CD4-positive, alpha-beta T cell (primary cell): Measurements from ENCODE around the gene RAD51AP1. TPM values are rescaled to one million over a fixed set of nuclear protein-coding genes. Genes with fewer than 3 reads are reported as not detected.

Experiments used
- ATAC-seq: fragments of 200-7000 bp; cut with Tn5 transposase; one replicate; pipeline ENCODE4 v1.10.0; 2022; ENCODE audit warnings: mild to moderate bottlenecking; ENCODE audit not compliant: poor library complexity
- CTCF ChIA-PET: fragments of 350-600 bp; sonication (Branson Sonifier 250); formaldehyde crosslinking; loops from one replicate; lab custom pipeline; 2021; ENCODE audit warnings: antibody characterized with exemption, inconsistent platforms; lab: Charles Lee
- POLR2A ChIA-PET: fragments of 350-600 bp; sonication (Branson Sonifier 250); formaldehyde crosslinking; loops from one replicate; lab custom pipeline; 2021; ENCODE audit warnings: antibody characterized with exemption, inconsistent platforms; lab: Charles Lee
- DNase-seq, 14 experiments: peaks; one replicate each; pipeline ENCODE4 v3.0.0-alpha.2; 2013 to 2020; ENCODE audit warnings: mixed read lengths in 2 of 14
- H3K27ac ChIP-seq, 2 donors: one replicate each; pipeline versions ENCODE4 v1.5.1 to v1.7.0; 2013; ENCODE audit warnings: low read length in 2 of 2, low read depth in 1 of 2, mild to moderate bottlenecking in 1 of 2
- H3K27me3 ChIP-seq, 2 experiments: 1 replicate in 1 of 2; 2 replicates in 1 of 2; pipeline versions ENCODE4 v1.6.1 to v1.7.0; 2013; ENCODE audit warnings: low read length in 2 of 2, control low read depth in 1 of 2, mild to moderate bottlenecking in 1 of 2, moderate library complexity in 1 of 2; ENCODE audit not compliant: insufficient read depth in 2 of 2, control insufficient read depth in 1 of 2
- H3K36me3 ChIP-seq: one replicate; pipeline ENCODE4 v1.6.1; 2013; ENCODE audit warnings: low read length, control low read depth; ENCODE audit not compliant: insufficient read depth
- H3K4me1 ChIP-seq: one replicate; pipeline ENCODE4 v1.6.1; 2013; ENCODE audit warnings: low read length, control low read depth; ENCODE audit not compliant: insufficient read depth
- H3K4me3 ChIP-seq: one replicate; pipeline ENCODE4 v1.5.1; 2013; ENCODE audit warnings: mild to moderate bottlenecking, low read length, moderate library complexity
- H3K9me3 ChIP-seq, 2 experiments: 1 replicate in 1 of 2; 2 replicates in 1 of 2; pipeline versions ENCODE4 v1.6.1 to v1.7.0; 2013; ENCODE audit warnings: low read length in 2 of 2, mild to moderate bottlenecking in 2 of 2, control low read depth in 1 of 2, moderate library complexity in 1 of 2; ENCODE audit not compliant: control insufficient read depth in 1 of 2, insufficient read depth in 1 of 2
- H3K27ac Mint-ChIP-seq: one replicate; pipeline ENCODE4 v1.8.0; 2020; ENCODE audit warnings: mixed read lengths
- H3K27me3 Mint-ChIP-seq: one replicate; pipeline ENCODE4 v1.8.0; 2021; ENCODE audit warnings: mixed read lengths
- H3K36me3 Mint-ChIP-seq: one replicate; pipeline ENCODE4 v1.8.0; 2021; ENCODE audit warnings: low read depth, mixed read lengths
- H3K4me1 Mint-ChIP-seq: one replicate; pipeline ENCODE4 v1.8.0; 2021; ENCODE audit warnings: low read depth, mixed read lengths
- H3K4me3 Mint-ChIP-seq: one replicate; pipeline ENCODE4 v1.8.0; 2020; ENCODE audit warnings: mild to moderate bottlenecking, mixed read lengths
- H3K9me3 Mint-ChIP-seq: one replicate; pipeline ENCODE4 v1.8.0; 2020; ENCODE audit warnings: mixed read lengths
- intact Hi-C, 2 experiments: fragments of 100-400 bp; cut with DNase I in 1 of 2; cut with micrococcal nuclease in 1 of 2; formaldehyde crosslinking; loops; one replicate each; pipeline versions ENCODE4 v1.15.1 to v1.9.0; 2023 to 2025; cut with DNase I, micrococcal nuclease
- total RNA-seq, 174 experiments: library from RNA in 2 of 174; stranded (reverse) in 2 of 174; gene quantifications; one replicate each; pipeline ENCODE4 v1.2.3 and lab custom pipeline; 2021 to 2026
- TF ChIP-seq, protein P1 (sequence below): fragments of 200-600 bp; IDR thresholded peaks from one replicate; pipeline ENCODE4 v1.8.0; 2022; ENCODE audit warnings: antibody characterized with exemption, mild to moderate bottlenecking

Gene RAD51AP1
- total RNA-seq, 2 experiments from 2014 or later, result 0.45 to 0.93 TPM

DNA sequence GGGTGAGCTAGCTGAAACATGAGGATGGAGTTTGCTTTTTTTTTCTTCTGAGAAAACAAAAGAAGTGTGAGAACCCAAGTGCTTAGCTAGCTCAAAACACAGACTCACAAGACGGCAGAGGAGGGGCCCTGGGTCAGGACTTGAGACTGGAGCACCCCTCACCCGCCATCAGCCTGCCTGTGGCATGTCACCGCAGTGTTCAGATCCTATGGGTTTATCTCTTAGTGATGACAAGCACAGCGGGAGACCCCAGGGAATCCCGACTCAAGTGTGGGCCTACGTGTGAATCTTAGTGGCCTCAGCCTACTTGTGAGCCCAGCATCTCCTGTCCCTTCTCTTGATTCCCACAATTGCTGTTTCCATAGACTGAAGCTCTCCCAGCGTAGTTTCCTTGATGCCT, 46.2 kb downstream of the RAD51AP1 start:
- no peaks in the 10 kb centered on the region for H3K9me3 Mint-ChIP-seq
- no peak overlapping the region for H3K27ac Mint-ChIP-seq
- H3K4me3 Mint-ChIP-seq, result no peak overlapping the region
- ATAC-seq (no peak), DNase-seq (no peak)
- CTCF ChIA-PET, result no interaction called here
- no peak overlapping the region for H3K27ac ChIP-seq
- no peaks in the 10 kb centered on the region for H3K4me1 Mint-ChIP-seq
- TF ChIP-seq, protein P1, sequence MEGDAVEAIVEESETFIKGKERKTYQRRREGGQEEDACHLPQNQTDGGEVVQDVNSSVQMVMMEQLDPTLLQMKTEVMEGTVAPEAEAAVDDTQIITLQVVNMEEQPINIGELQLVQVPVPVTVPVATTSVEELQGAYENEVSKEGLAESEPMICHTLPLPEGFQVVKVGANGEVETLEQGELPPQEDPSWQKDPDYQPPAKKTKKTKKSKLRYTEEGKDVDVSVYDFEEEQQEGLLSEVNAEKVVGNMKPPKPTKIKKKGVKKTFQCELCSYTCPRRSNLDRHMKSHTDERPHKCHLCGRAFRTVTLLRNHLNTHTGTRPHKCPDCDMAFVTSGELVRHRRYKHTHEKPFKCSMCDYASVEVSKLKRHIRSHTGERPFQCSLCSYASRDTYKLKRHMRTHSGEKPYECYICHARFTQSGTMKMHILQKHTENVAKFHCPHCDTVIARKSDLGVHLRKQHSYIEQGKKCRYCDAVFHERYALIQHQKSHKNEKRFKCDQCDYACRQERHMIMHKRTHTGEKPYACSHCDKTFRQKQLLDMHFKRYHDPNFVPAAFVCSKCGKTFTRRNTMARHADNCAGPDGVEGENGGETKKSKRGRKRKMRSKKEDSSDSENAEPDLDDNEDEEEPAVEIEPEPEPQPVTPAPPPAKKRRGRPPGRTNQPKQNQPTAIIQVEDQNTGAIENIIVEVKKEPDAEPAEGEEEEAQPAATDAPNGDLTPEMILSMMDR, result no peak
- H3K4me3 ChIP-seq, result no peak overlapping the region
- H3K27me3 ChIP-seq, result peaks cover 0 to 3% of the 10 kb centered on the region in 2 experiments
- no peaks in the 10 kb centered on the region for H3K9me3 ChIP-seq
- no peaks in the 10 kb centered on the region for H3K4me1 ChIP-seq
- H3K36me3 Mint-ChIP-seq, result no peaks in the 10 kb centered on the region
- POLR2A ChIA-PET, result no interaction called here
- intact Hi-C loops, result no loop called here
- no peaks in the 10 kb centered on the region for H3K36me3 ChIP-seq
- peaks cover 4% of the 10 kb centered on the region for H3K27me3 Mint-ChIP-seq

DNA sequence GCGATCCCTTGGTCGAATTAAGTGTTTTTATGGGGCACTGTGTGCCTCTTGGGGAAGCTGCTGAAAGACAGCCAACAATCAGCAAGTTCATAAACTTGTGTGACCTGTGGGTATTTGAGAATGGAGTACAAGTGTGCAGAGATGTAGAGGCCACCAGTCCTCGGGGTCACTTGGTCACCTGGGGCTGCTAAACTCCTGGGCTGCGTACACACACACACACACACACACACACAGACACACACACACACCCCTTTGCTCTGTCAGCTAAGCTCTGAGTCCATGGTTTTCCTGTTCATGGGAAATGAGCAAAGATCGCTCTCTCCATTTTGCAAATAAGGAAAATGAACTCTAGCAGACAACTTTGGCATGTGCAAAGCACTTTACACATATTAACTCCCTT, 47.8 kb downstream of the RAD51AP1 start:
- H3K27me3 Mint-ChIP-seq, result peaks cover 4% of the 10 kb centered on the region
- DNase-seq (no peak), ATAC-seq (no peak)
- POLR2A ChIA-PET, result no interaction called here
- no peak overlapping the region for H3K4me3 Mint-ChIP-seq
- Histone ChIP-seq H3K9me3 (no peaks in the 10 kb centered on the region), H3K27ac (no peak overlapping the region), H3K36me3 (no peaks in the 10 kb centered on the region), H3K4me1 (no peaks in the 10 kb centered on the region), H3K27me3 (no peaks in the 10 kb centered on the region), H3K4me3 (no peak overlapping the region)
- no peaks in the 10 kb centered on the region for H3K9me3 Mint-ChIP-seq
- CTCF ChIA-PET, result interaction anchor here (0.6 kb wide), 1 partner anchor 8 kb away, joined by 3 read pairs; no protein-coding TSS in a partner anchor
- TF ChIP-seq, protein P1, result no peak
- H3K27ac Mint-ChIP-seq, result no peak overlapping the region
- H3K4me1 Mint-ChIP-seq, result no peaks in the 10 kb centered on the region
- no peaks in the 10 kb centered on the region for H3K36me3 Mint-ChIP-seq
- intact Hi-C loops, result no loop called here

DNA sequence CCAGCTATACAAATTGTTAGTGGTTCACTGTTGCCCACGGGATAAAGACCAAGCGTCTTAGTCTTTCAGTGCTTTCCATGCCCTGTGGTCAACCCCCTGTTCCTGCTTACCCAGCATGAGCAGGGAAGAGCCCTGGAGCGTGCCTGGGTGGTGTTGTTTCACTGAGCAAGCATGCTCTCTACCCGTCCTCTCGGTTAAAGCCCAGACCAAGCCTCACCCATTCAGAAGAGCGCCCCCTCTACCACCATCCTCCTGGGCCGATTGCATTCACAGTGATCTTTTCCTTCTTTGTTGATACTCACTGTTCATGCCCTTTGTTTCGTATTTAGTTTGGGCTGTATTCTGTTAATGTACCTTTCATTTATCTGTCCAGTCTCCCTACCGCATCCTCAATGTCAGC, 48.4 kb downstream of the RAD51AP1 start:
- CTCF ChIA-PET, result no interaction called here
- no peaks in the 10 kb centered on the region for H3K36me3 Mint-ChIP-seq
- DNase-seq (no peak), ATAC-seq (no peak)
- no peak overlapping the region for H3K4me3 ChIP-seq
- no peak overlapping the region for H3K27ac Mint-ChIP-seq
- no peak overlapping the region for H3K4me3 Mint-ChIP-seq
- H3K4me1 ChIP-seq, result no peaks in the 10 kb centered on the region
- no peaks in the 10 kb centered on the region for H3K36me3 ChIP-seq
- TF ChIP-seq, protein P1, result no peak
- H3K27me3 Mint-ChIP-seq, result peaks cover 4% of the 10 kb centered on the region
- no peak overlapping the region for H3K27ac ChIP-seq
- H3K4me1 Mint-ChIP-seq, result no peaks in the 10 kb centered on the region
- no peaks in the 10 kb centered on the region for H3K27me3 ChIP-seq
- H3K9me3 Mint-ChIP-seq, result no peaks in the 10 kb centered on the region
- POLR2A ChIA-PET, result no interaction called here
- no peaks in the 10 kb centered on the region for H3K9me3 ChIP-seq
- intact Hi-C loops, result no loop called here
